ENCODE results near the gene TLR9. TPM values are rescaled to one million over a fixed set of nuclear protein-coding genes. Genes with fewer than 3 reads are reported as not detected.
"Not testable (repeated sequence)": the region's sequence is repeated elsewhere in the genome, so short reads cannot be mapped to it uniquely, and the experiment has no call there.

TLR9 gene
- total RNA-seq, 1 experiment from 2014 or later = not detected

DNA sequence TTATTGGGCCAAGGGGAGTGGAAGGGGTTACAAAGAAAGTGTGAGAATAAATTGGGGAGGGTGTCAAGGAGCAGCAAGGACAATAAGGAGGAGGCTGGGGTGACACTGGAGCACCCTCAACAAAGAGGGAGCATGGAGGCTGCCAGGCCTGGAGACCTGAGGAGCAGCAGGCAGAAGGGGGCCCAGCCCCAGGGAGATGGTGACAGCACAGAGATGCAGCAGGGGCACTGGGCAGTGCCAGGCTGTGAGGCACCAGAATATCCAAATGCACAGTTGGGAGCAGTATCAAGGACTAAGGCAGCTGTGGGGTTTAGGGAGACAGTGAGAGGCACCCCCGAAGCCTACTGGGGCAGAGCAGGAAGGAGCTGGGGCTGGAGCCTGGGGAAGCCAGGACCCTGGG lies 46.9 kb downstream of the TLR9 start:
- Histone ChIP-seq H3K36me3 (ENCODE audit: low read depth, low read length) (no peaks in the 10 kb centered on the region), H3K27me3 (ENCODE audit: low read length) (no peaks in the 10 kb centered on the region), H3K9me3 (ENCODE audit: low read length) (no peaks in the 10 kb centered on the region), H3K9me2 (replicated peaks; ENCODE audit: low read length) (no peaks in the 10 kb centered on the region), H3K4me2 (ENCODE audit: low read length) (no peak overlapping the region), H4K20me1 (ENCODE audit: low read length) (no peaks in the 10 kb centered on the region), H3K9ac (ENCODE audit: low read length) (no peak overlapping the region), H3F3A (ENCODE audit: low read length, unreplicated experiment) (no peaks in the 10 kb centered on the region), H3K4me3 (ENCODE audit: low read length) (no peak overlapping the region), H3K4me1 (ENCODE audit: insufficient read depth, low read length) (peaks cover 4% of the 10 kb centered on the region; the same call in 1 of the 2 replicates), H2AFZ (ENCODE audit: low read length) (no peak overlapping the region), H3K79me2 (ENCODE audit: low read length) (no peaks in the 10 kb centered on the region), H3K27ac (ENCODE audit: low read length) (no peak overlapping the region)
- TF ChIP-seq, protein P1, sequence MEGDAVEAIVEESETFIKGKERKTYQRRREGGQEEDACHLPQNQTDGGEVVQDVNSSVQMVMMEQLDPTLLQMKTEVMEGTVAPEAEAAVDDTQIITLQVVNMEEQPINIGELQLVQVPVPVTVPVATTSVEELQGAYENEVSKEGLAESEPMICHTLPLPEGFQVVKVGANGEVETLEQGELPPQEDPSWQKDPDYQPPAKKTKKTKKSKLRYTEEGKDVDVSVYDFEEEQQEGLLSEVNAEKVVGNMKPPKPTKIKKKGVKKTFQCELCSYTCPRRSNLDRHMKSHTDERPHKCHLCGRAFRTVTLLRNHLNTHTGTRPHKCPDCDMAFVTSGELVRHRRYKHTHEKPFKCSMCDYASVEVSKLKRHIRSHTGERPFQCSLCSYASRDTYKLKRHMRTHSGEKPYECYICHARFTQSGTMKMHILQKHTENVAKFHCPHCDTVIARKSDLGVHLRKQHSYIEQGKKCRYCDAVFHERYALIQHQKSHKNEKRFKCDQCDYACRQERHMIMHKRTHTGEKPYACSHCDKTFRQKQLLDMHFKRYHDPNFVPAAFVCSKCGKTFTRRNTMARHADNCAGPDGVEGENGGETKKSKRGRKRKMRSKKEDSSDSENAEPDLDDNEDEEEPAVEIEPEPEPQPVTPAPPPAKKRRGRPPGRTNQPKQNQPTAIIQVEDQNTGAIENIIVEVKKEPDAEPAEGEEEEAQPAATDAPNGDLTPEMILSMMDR (conservative IDR thresholded peaks at IDR 0.05; ENCODE audit: low read depth, low read length) = no peak
- TF ChIP-seq EZH2phosphoT487 (IDR thresholded peaks at IDR 0.05; ENCODE audit: borderline replicate concordance, low read length) = no peak
- no peak for TF ChIP-seq EZH2 (IDR thresholded peaks at IDR 0.05; ENCODE audit: low read length, unreplicated experiment)
- POLR2A ChIA-PET (ENCODE audit: unreplicated experiment) = no interaction called here
- BruUV-seq (replicated peaks) = no TSS peak
- DNase-seq = no peak
- ATAC-seq = no peak
- intact Hi-C loops (cut with micrococcal nuclease) = no loop called here
- CTCF ChIA-PET = no interaction called here

GRCh38 chr3:52178126-52178525 lies 47.3 kb downstream of the TLR9 start:
- intact Hi-C loops (cut with micrococcal nuclease); CTCF ChIA-PET; H4K20me1 ChIP-seq (ENCODE audit: low read length): not testable (repeated sequence)

GRCh38 chr3:52177701-52178042 lies 47.8 kb downstream of the TLR9 start:
- no peak overlapping the region for H3K9ac ChIP-seq (ENCODE audit: low read length)
- DNase-seq (no peak), ATAC-seq (no peak)
- no peaks in the 10 kb centered on the region for H4K20me1 ChIP-seq (ENCODE audit: low read length)
- no peak overlapping the region for H3K4me3 ChIP-seq (ENCODE audit: low read length)
- no peak overlapping the region for H2AFZ ChIP-seq (ENCODE audit: low read length)
- no peaks in the 10 kb centered on the region for H3K9me3 ChIP-seq (ENCODE audit: low read length)
- H3K27ac ChIP-seq (ENCODE audit: low read length) = no peak overlapping the region
- TF ChIP-seq EZH2 (IDR thresholded peaks at IDR 0.05; ENCODE audit: low read length, unreplicated experiment) = no peak
- TF ChIP-seq, protein P1 (conservative IDR thresholded peaks at IDR 0.05; ENCODE audit: low read depth, low read length) = no peak
- TF ChIP-seq EZH2phosphoT487 (IDR thresholded peaks at IDR 0.05; ENCODE audit: borderline replicate concordance, low read length) = no peak
- H3K79me2 ChIP-seq (ENCODE audit: low read length) = no peaks in the 10 kb centered on the region
- no peaks in the 10 kb centered on the region for H3K36me3 ChIP-seq (ENCODE audit: low read depth, low read length)
- no peak overlapping the region for H3K4me2 ChIP-seq (ENCODE audit: low read length)
- no peaks in the 10 kb centered on the region for H3F3A ChIP-seq (ENCODE audit: low read length, unreplicated experiment)
- BruUV-seq (replicated peaks) = no TSS peak
- H3K4me1 ChIP-seq (ENCODE audit: insufficient read depth, low read length) = peaks cover 4% of the 10 kb centered on the region; the same call in 1 of the 2 replicates
- ChIA-PET CTCF (no interaction called here), POLR2A (ENCODE audit: unreplicated experiment) (no interaction called here)
- H3K27me3 ChIP-seq (ENCODE audit: low read length) = no peaks in the 10 kb centered on the region
- intact Hi-C loops (cut with micrococcal nuclease) = no loop called here
- no peaks in the 10 kb centered on the region for H3K9me2 ChIP-seq (replicated peaks; ENCODE audit: low read length)

More at GRCh38 chr3:52178126-52178525, 47.3 kb downstream of the TLR9 start:
- H3K4me2 ChIP-seq (ENCODE audit: low read length); H2AFZ ChIP-seq (ENCODE audit: low read length); H3K9ac ChIP-seq (ENCODE audit: low read length); H3K36me3 ChIP-seq (ENCODE audit: low read depth, low read length); BruUV-seq (replicated peaks); H3K27ac ChIP-seq (ENCODE audit: low read length); H3K27me3 ChIP-seq (ENCODE audit: low read length); H3K79me2 ChIP-seq (ENCODE audit: low read length); H3K9me3 ChIP-seq (ENCODE audit: low read length); H3K4me3 ChIP-seq (ENCODE audit: low read length); DNase-seq; ATAC-seq; H3F3A ChIP-seq (ENCODE audit: low read length, unreplicated experiment); H3K9me2 ChIP-seq (replicated peaks; ENCODE audit: low read length); H3K4me1 ChIP-seq (ENCODE audit: insufficient read depth, low read length); POLR2A ChIA-PET (ENCODE audit: unreplicated experiment): not testable (repeated sequence)
